Mesenchymal stem cell (in vitro differentiated cells and primary cell): ENCODE measurements around the gene SLC4A1AP.
"Not testable (repeated sequence)": the region's sequence is repeated elsewhere in the genome, so short reads cannot be mapped to it uniquely, and the experiment has no call there.

Experiments
- DNase-seq: peaks from one replicate; pipeline ENCODE4 v3.0.0-alpha.2; 2013
- H2AFZ ChIP-seq: one replicate; pipeline ENCODE4 v1.6.1; 2013; ENCODE audit warnings: low read depth, mild to moderate bottlenecking, control low read depth, inconsistent platforms, low read length, moderate library complexity
- H2AK5ac ChIP-seq: 2 replicates; pipeline ENCODE4 v1.6.1; 2013; ENCODE audit warnings: low read length, moderate library complexity, mild to moderate bottlenecking, inconsistent platforms; ENCODE audit not compliant: severe bottlenecking
- H2BK120ac ChIP-seq: one replicate; pipeline ENCODE4 v1.6.1; 2013; ENCODE audit warnings: low read depth, mild to moderate bottlenecking, inconsistent platforms, low read length, moderate library complexity
- H2BK12ac ChIP-seq, 2 experiments: one replicate each; pipeline ENCODE4 v1.6.1; 2013; ENCODE audit warnings: inconsistent platforms in 2 of 2, low read length in 2 of 2, mild to moderate bottlenecking in 2 of 2, moderate library complexity in 2 of 2, control low read depth in 1 of 2
- H2BK15ac ChIP-seq: one replicate; pipeline ENCODE4 v1.6.1; 2013; ENCODE audit warnings: mild to moderate bottlenecking, low read depth, inconsistent platforms; ENCODE audit not compliant: poor library complexity, severe bottlenecking
- H2BK5ac ChIP-seq: 2 replicates; pipeline ENCODE4 v1.6.1; 2013; ENCODE audit warnings: low read depth, mild to moderate bottlenecking, low read length, control low read depth, inconsistent platforms; ENCODE audit not compliant: poor library complexity, severe bottlenecking
- H3K14ac ChIP-seq, 2 experiments: one replicate each; pipeline ENCODE4 v1.6.1; 2013; ENCODE audit warnings: inconsistent platforms in 2 of 2, low read length in 2 of 2, control low read depth in 1 of 2, mild to moderate bottlenecking in 1 of 2, moderate library complexity in 1 of 2
- H3K18ac ChIP-seq, 2 experiments: one replicate each; pipeline ENCODE4 v1.6.1; 2013; ENCODE audit warnings: inconsistent platforms in 2 of 2, low read length in 2 of 2, control low read depth in 1 of 2, low read depth in 1 of 2, mild to moderate bottlenecking in 1 of 2
- H3K23ac ChIP-seq, 2 experiments: one replicate each; pipeline ENCODE4 v1.6.1; 2013; ENCODE audit warnings: inconsistent platforms in 2 of 2, low read length in 2 of 2, mild to moderate bottlenecking in 2 of 2, moderate library complexity in 2 of 2, control low read depth in 1 of 2
- H3K27ac ChIP-seq: 2 replicates; pipeline ENCODE4 v1.5.1; 2013; ENCODE audit warnings: mild to moderate bottlenecking, moderate library complexity, low read length, control low read depth, inconsistent platforms; ENCODE audit not compliant: poor library complexity, severe bottlenecking
- H3K27me3 ChIP-seq, 2 experiments: 2 replicates each; pipeline versions ENCODE4 v1.6.1 to v1.7.0; 2013; ENCODE audit warnings: low read length in 2 of 2, mild to moderate bottlenecking in 2 of 2, moderate library complexity in 2 of 2, control low read depth in 1 of 2, inconsistent platforms in 1 of 2; ENCODE audit not compliant: control insufficient read depth in 1 of 2, insufficient read depth in 1 of 2
- H3K36me3 ChIP-seq, 2 experiments: 2 replicates each; pipeline versions ENCODE4 v1.6.1 to v1.7.0; 2013; ENCODE audit warnings: low read length in 2 of 2, control low read depth in 1 of 2, inconsistent platforms in 1 of 2, low read depth in 1 of 2, mild to moderate bottlenecking in 1 of 2; ENCODE audit not compliant: insufficient read depth in 2 of 2, control insufficient read depth in 1 of 2
- H3K4ac ChIP-seq, 2 experiments: one replicate each; pipeline ENCODE4 v1.6.1; 2013; ENCODE audit warnings: inconsistent platforms in 2 of 2, low read length in 2 of 2, mild to moderate bottlenecking in 2 of 2, moderate library complexity in 2 of 2, control low read depth in 1 of 2, low read depth in 1 of 2
- H3K4me1 ChIP-seq: 2 replicates; pipeline ENCODE4 v1.6.1; 2013; ENCODE audit warnings: low read depth, low read length, control low read depth; ENCODE audit not compliant: control insufficient read depth, insufficient read depth
- H3K4me2 ChIP-seq: 2 replicates; pipeline ENCODE4 v1.6.1; 2013; ENCODE audit warnings: low read length, mild to moderate bottlenecking, inconsistent platforms; ENCODE audit not compliant: poor library complexity, severe bottlenecking
- H3K4me3 ChIP-seq, 2 experiments: 2 replicates each; pipeline versions ENCODE4 v1.5.1 to v1.7.0; 2013; ENCODE audit warnings: low read length in 2 of 2, mild to moderate bottlenecking in 2 of 2, control low read depth in 1 of 2, low read depth in 1 of 2; ENCODE audit not compliant: insufficient read depth in 1 of 2
- H3K79me1 ChIP-seq: replicated peaks from 2 replicates; pipeline ENCODE4 v1.6.1; 2013; ENCODE audit warnings: mild to moderate bottlenecking, control low read depth, low read length, inconsistent platforms; ENCODE audit not compliant: poor library complexity, severe bottlenecking
- H3K9ac ChIP-seq: 2 replicates; pipeline ENCODE4 v1.7.0; 2013; ENCODE audit warnings: mild to moderate bottlenecking, low read length, moderate library complexity
- H3K9me3 ChIP-seq: 2 replicates; pipeline ENCODE4 v1.7.0; 2013; ENCODE audit warnings: mild to moderate bottlenecking, low read length; ENCODE audit not compliant: control insufficient read depth
- H4K8ac ChIP-seq: one replicate; pipeline ENCODE4 v1.6.1; 2013; ENCODE audit warnings: inconsistent platforms, mild to moderate bottlenecking, low read length, moderate library complexity
- H4K91ac ChIP-seq: one replicate; pipeline ENCODE4 v1.6.1; 2013; ENCODE audit warnings: mild to moderate bottlenecking, low read length, inconsistent platforms
- WGBS: methylation state at CpG from one replicate; pipeline ENCODE4 v1.1.7; 2013; ENCODE audit warnings: mixed read lengths; 5-methylcytosine and 5-hydroxymethylcytosine counted together

SLC4A1AP gene

DNA sequence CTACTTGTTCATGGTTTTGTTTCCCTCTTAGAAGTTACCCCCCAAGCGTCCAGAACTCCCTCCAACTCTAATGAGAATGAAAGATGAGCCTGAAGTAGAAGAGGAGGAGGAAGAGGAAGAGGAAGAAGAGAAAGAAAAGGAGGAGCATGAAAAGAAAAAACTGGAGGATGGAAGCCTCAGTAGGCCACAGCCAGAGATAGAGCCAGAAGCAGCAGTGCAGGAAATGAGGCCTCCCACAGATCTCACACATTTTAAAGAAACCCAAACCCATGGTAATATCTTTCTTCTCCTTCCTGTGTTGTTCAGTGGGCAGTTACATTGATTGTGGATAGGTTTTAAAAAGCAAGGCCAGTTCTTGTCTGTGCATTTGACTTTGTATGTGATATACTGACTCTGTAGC lies 21.3 kb downstream of the SLC4A1AP start:
- not testable (repeated sequence) for H3K4ac ChIP-seq, H4K91ac ChIP-seq, H3K18ac ChIP-seq, H2BK15ac ChIP-seq, H2AFZ ChIP-seq, H3K23ac ChIP-seq, H3K4me2 ChIP-seq, H3K9ac ChIP-seq, H3K4me1 ChIP-seq, H3K27me3 ChIP-seq, H2BK5ac ChIP-seq, H3K14ac ChIP-seq, H3K79me1 ChIP-seq, DNase-seq, H3K9me3 ChIP-seq, H4K8ac ChIP-seq, H2AK5ac ChIP-seq, H2BK12ac ChIP-seq, H2BK120ac ChIP-seq, H3K27ac ChIP-seq, H3K4me3 ChIP-seq
- no CpG with 5 or more reads among the region's 1 CpG for WGBS
- peaks cover 13 to 64% of the 10 kb centered on the region in 2 experiments for H3K36me3 ChIP-seq

GRCh38 chr2:27685577-27685976 lies 21.9 kb downstream of the SLC4A1AP start:
- no peak overlapping the region for H4K91ac ChIP-seq
- H3K4me1 ChIP-seq, result peaks cover 5% of the 10 kb centered on the region
- no CpG with 5 or more reads among the region's 3 CpGs for WGBS
- H2BK5ac ChIP-seq, result no peak overlapping the region
- no peak overlapping the region for H3K4me3 ChIP-seq
- no peak overlapping the region for H2BK12ac ChIP-seq
- H3K9me3 ChIP-seq, result no peaks in the 10 kb centered on the region
- no peak overlapping the region for H3K27ac ChIP-seq
- no peak overlapping the region for H3K4me2 ChIP-seq
- H3K36me3 ChIP-seq, result peaks cover 12 to 60% of the 10 kb centered on the region in 2 experiments
- no peak for DNase-seq
- H3K27me3 ChIP-seq, result no peaks in the 10 kb centered on the region
- H3K9ac ChIP-seq, result no peak overlapping the region
- no peak overlapping the region for H2AFZ ChIP-seq
- H2BK120ac ChIP-seq, result no peak overlapping the region
- no peaks in the 10 kb centered on the region for H3K79me1 ChIP-seq
- H2AK5ac ChIP-seq, result no peak overlapping the region
- H2BK15ac ChIP-seq, result no peak overlapping the region
- H3K4ac ChIP-seq, result no peak overlapping the region
- no peak overlapping the region for H3K18ac ChIP-seq
- no peak overlapping the region for H3K14ac ChIP-seq
- no peak overlapping the region for H4K8ac ChIP-seq
- no peak overlapping the region for H3K23ac ChIP-seq

DNA sequence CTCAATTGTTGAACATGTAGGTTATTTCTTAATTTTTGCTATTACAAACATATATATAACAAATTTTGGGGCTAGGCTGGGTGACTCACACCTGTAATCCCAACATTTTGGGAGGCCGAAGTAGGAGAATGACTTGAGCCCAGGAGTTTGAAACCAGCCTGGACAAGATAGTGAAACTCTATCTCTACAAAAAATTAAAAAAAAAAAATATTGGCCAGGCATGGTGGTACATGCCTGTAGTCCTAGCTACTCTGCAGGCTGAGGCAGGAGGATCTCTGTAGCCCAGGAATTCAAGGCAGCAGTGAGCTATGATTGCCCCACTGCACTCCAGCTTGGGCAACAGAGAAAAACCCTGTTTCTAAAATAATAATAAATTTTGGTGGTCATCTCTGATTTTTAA lies 23.5 kb downstream of the SLC4A1AP start:
- Histone ChIP-seq H2AK5ac (no peak overlapping the region), H4K91ac (no peak overlapping the region), H3K9me3 (no peaks in the 10 kb centered on the region), H3K14ac (no peak overlapping the region), H3K36me3 (peaks cover 18 to 69% of the 10 kb centered on the region in 2 experiments), H3K18ac (no peak overlapping the region), H2BK15ac (no peak overlapping the region), H3K4me1 (peaks cover 2% of the 10 kb centered on the region), H3K4me3 (no peak overlapping the region), H2BK5ac (no peak overlapping the region), H3K4me2 (no peak overlapping the region), H3K4ac (no peak overlapping the region), H3K79me1 (no peaks in the 10 kb centered on the region), H3K9ac (no peak overlapping the region), H4K8ac (no peak overlapping the region), H3K23ac (no peak overlapping the region), H3K27ac (no peak overlapping the region), H2BK120ac (no peak overlapping the region), H3K27me3 (no peaks in the 10 kb centered on the region), H2BK12ac (no peak overlapping the region), H2AFZ (no peak overlapping the region)
- no peak for DNase-seq
- WGBS, result no CpG with 5 or more reads among the region's 1 CpG

DNA sequence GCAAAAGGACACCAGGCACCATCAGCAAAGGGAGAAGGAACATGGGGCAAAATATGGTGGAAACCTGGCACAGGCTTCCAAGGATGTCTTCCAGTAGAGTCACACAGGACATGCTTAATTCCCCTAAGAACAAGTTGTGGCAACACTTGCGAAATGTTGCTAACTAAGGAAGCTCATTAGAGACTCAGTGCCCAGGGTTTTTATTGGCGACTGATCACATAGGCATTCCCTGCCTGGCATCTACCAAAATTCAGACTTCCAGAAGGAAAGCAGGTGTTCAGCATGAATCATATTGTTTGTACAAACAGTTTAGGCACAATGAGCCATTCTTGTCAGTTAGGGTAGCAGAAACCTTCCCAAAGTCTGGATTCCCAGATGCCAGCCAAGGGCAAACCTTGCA lies 25.7 kb downstream of the SLC4A1AP start:
- H3K79me1 ChIP-seq, result no peaks in the 10 kb centered on the region
- H3K27me3 ChIP-seq, result no peaks in the 10 kb centered on the region
- no peak overlapping the region for H3K27ac ChIP-seq
- no peak overlapping the region for H2AFZ ChIP-seq
- H3K4me3 ChIP-seq, result no peak overlapping the region
- peaks cover 18 to 76% of the 10 kb centered on the region in 2 experiments for H3K36me3 ChIP-seq
- H3K9ac ChIP-seq, result no peak overlapping the region
- H3K4me2 ChIP-seq, result no peak overlapping the region
- no peak overlapping the region for H3K14ac ChIP-seq
- no peaks in the 10 kb centered on the region for H3K9me3 ChIP-seq
- no peak for DNase-seq
- 100% methylated on average over 2 of the region's 2 CpGs for WGBS
- no peak overlapping the region for H3K18ac ChIP-seq
- H3K23ac ChIP-seq, result no peak overlapping the region
- H2AK5ac ChIP-seq, result no peak overlapping the region
- no peak overlapping the region for H3K4ac ChIP-seq
- H4K8ac ChIP-seq, result no peak overlapping the region
- H2BK15ac ChIP-seq, result no peak overlapping the region
- H2BK12ac ChIP-seq, result no peak overlapping the region
- H3K4me1 ChIP-seq, result no peaks in the 10 kb centered on the region
- no peak overlapping the region for H4K91ac ChIP-seq
- no peak overlapping the region for H2BK120ac ChIP-seq
- H2BK5ac ChIP-seq, result no peak overlapping the region
